Glomerular visceral epithelial cell (primary cell): ENCODE data around the gene TMEM120B.

ENCODE experiments used
- DNase-seq: peaks from one replicate; pipeline ENCODE4 v3.0.0-alpha.2; 2016; ENCODE audit errors: extremely low spot score

TMEM120B gene

GRCh38 chr12:121804417-121805111, 92.0 kb downstream of the TMEM120B start:
- DNase-seq, result peak; percentile 73

GRCh38 chr12:121805171-121806008, 92.8 kb downstream of the TMEM120B start:
- no peak for DNase-seq

- no peak for DNase-seq
Measured at GRCh38 chr12:121806009-121806545, 93.5 kb downstream of the TMEM120B start.

GRCh38 chr12:121806546-121807423, 94.2 kb downstream of the TMEM120B start:
- no peak for DNase-seq

- DNase-seq, result no peak
Measured at GRCh38 chr12:121807642-121808347, 95.2 kb downstream of the TMEM120B start.

- no peak for DNase-seq
Measured at GRCh38 chr12:121808623-121809022, 96.1 kb downstream of the TMEM120B start.

- no peak for DNase-seq
Measured at GRCh38 chr12:121809712-121810116, 97.2 kb downstream of the TMEM120B start.

GRCh38 chr12:121810234-121810817, 97.8 kb downstream of the TMEM120B start:
- no peak for DNase-seq

- DNase-seq, result no peak
Measured at GRCh38 chr12:121810833-121811433, 98.4 kb downstream of the TMEM120B start.

- DNase-seq, result peak; percentile 78
Measured at GRCh38 chr12:121811434-121812319, 99.1 kb downstream of the TMEM120B start.

GRCh38 chr12:121812320-121812871, 99.8 kb downstream of the TMEM120B start:
- DNase-seq, result peak; percentile 65

GRCh38 chr12:121812921-121813896, 100.7 kb downstream of the TMEM120B start:
- DNase-seq, result no peak

GRCh38 chr12:121813951-121814350, 101.4 kb downstream of the TMEM120B start:
- DNase-seq, result no peak

GRCh38 chr12:121814429-121815119, 102.0 kb downstream of the TMEM120B start:
- DNase-seq, result no peak

GRCh38 chr12:121815263-121815662, 102.7 kb downstream of the TMEM120B start:
- DNase-seq, result no peak

- no peak for DNase-seq
Measured at GRCh38 chr12:121816925-121817647, 104.5 kb downstream of the TMEM120B start.
